ENCODE data around the gene C16orf90.

DNA sequence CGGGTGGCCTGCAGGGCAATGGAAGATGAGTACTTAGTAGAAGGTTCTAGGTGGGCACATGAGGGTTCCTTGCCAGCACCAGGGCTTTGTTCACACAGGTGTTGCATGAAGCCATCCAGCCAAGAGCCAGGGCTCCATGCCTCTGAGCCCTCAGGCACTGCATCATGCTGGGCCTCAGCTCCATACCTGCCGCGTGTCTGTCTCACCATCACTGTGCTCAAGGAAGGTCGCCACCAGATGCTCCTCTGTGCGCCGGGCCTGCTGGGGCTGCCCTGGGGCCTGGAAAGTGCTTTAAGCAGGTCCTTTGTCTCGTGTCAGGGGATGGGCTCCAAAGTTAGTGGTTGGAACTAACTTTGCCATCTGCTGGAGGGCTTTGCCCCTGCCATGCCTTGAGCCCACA, 25.6 kb downstream of the C16orf90 start:
- TF ChIP-seq, protein P1, sequence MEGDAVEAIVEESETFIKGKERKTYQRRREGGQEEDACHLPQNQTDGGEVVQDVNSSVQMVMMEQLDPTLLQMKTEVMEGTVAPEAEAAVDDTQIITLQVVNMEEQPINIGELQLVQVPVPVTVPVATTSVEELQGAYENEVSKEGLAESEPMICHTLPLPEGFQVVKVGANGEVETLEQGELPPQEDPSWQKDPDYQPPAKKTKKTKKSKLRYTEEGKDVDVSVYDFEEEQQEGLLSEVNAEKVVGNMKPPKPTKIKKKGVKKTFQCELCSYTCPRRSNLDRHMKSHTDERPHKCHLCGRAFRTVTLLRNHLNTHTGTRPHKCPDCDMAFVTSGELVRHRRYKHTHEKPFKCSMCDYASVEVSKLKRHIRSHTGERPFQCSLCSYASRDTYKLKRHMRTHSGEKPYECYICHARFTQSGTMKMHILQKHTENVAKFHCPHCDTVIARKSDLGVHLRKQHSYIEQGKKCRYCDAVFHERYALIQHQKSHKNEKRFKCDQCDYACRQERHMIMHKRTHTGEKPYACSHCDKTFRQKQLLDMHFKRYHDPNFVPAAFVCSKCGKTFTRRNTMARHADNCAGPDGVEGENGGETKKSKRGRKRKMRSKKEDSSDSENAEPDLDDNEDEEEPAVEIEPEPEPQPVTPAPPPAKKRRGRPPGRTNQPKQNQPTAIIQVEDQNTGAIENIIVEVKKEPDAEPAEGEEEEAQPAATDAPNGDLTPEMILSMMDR (conservative IDR thresholded peaks at IDR 0.05 in 1 of 2, IDR thresholded peaks at IDR 0.05 in 1 of 2; ENCODE audit: low read depth in 1 of 2, low read length in 2 of 2), result no peak
- no peak for TF ChIP-seq EZH2 (IDR thresholded peaks at IDR 0.05; ENCODE audit: low read length, missing control alignments)

Measured in fibroblast of lung (primary cell).